HCT116 (cell line): ENCODE results near the gene OR5K4. TPM values are rescaled to one million over a fixed set of nuclear protein-coding genes. Genes with fewer than 3 reads are reported as not detected.
A peak's percentile ranks its signal among the peaks of the same experiment; 100 is the strongest.

ENCODE experiments used
- ATAC-seq: fragments of 200-7000 bp; cut with Tn5 transposase; 2 replicates; pipeline ENCODE4 v1.9.1; 2020; ENCODE audit warnings: mild to moderate bottlenecking, moderate library complexity
- BruUV-seq: library from RNA; stranded (reverse); fragments of 400-500 nt; replicated peaks from 2 replicates; lab custom pipeline; 2021; lab: Mats Ljungman, UMichigan
- CTCF ChIA-PET: fragments of 300-600 bp; sonication (Branson Sonifier 250); formaldehyde crosslinking; loops from one replicate; lab custom pipeline; 2021; ENCODE audit warnings: antibody characterized with exemption; lab: Charles Lee
- POLR2A ChIA-PET: fragments of 300-600, 350-600 bp; sonication (Branson Sonifier 250); formaldehyde crosslinking; loops from one replicate; lab custom pipeline; 2021; ENCODE audit warnings: antibody characterized with exemption; lab: Charles Lee
- RAD21 ChIA-PET, 2 experiments: fragments of 300-600 bp; sonication (Branson Sonifier 250); formaldehyde crosslinking; loops; one replicate each; lab custom pipeline; 2023; ENCODE audit warnings: low total read pairs in 2 of 2; ENCODE audit not compliant: uncharacterized antibody in 2 of 2, unreplicated experiment in 2 of 2, low non-redundant PET in 1 of 2; lab: Charles Lee
- DNase-seq: peaks from one replicate; pipeline ENCODE4 v3.0.0-alpha.2; 2010; ENCODE audit warnings: low read depth, low spot score
- H2AFZ ChIP-seq: fragments of 200-600 bp; shearing (Covaris generic), sonication (generic); 2 replicates; pipeline ENCODE4 v1.6.1; 2017; ENCODE audit warnings: low read depth, mixed run types, mixed read lengths, antibody characterized with exemption, low read length; ENCODE audit not compliant: poor library complexity, severe bottlenecking
- H3K27ac ChIP-seq: 2 replicates; pipeline ENCODE4 v1.5.1; 2012; ENCODE audit warnings: low read depth, low read length
- H3K27me3 ChIP-seq: fragments of 200-600 bp; sonication (generic); 2 replicates; pipeline ENCODE4 v1.6.1; 2016; ENCODE audit warnings: mixed run types, low read length, mixed read lengths; ENCODE audit not compliant: insufficient read depth
- H3K36me3 ChIP-seq, 2 experiments: fragments of 200-500 bp in 1 of 2; fragments of 200-600 bp in 1 of 2; sonication (Bioruptor generic) in 1 of 2; sonication (generic) in 1 of 2; 2 replicates each; pipeline versions ENCODE4 v1.5.1 to v1.6.1; 2014 to 2016; ENCODE audit warnings: low read length in 2 of 2, inconsistent platforms in 1 of 2, mixed read lengths in 1 of 2, mixed run types in 1 of 2; ENCODE audit not compliant: insufficient read depth in 2 of 2, control insufficient read depth in 1 of 2
- H3K4me1 ChIP-seq, 2 experiments: fragments of 200-600 bp in 1 of 2; sonication (generic) in 1 of 2; 2 replicates each; pipeline versions ENCODE4 v1.5.1 to v1.6.1; 2012 to 2017; ENCODE audit warnings: low read length in 2 of 2, inconsistent platforms in 1 of 2, mild to moderate bottlenecking in 1 of 2, mixed read lengths in 1 of 2, mixed run types in 1 of 2, moderate library complexity in 1 of 2; ENCODE audit not compliant: insufficient read depth in 2 of 2, control insufficient read depth in 1 of 2
- H3K4me2 ChIP-seq: fragments of 200-600 bp; sonication (generic); 2 replicates; pipeline ENCODE4 v1.6.1; 2017; ENCODE audit warnings: mixed run types, low read length, mixed read lengths
- H3K4me3 ChIP-seq, 2 experiments: fragments of 200-600 bp in 1 of 2; sonication (generic) in 1 of 2; replicated peaks in 1 of 2; 2 replicates each; pipeline ENCODE4 v1.5.1; 2011 to 2016; ENCODE audit warnings: low read length in 2 of 2, control low read depth in 1 of 2, low read depth in 1 of 2, mild to moderate bottlenecking in 1 of 2, mixed read lengths in 1 of 2, mixed run types in 1 of 2
- H3K79me2 ChIP-seq: fragments of 200-600 bp; sonication (generic); 2 replicates; pipeline ENCODE4 v1.6.1; 2017; ENCODE audit warnings: mild to moderate bottlenecking, mixed run types, low read length, moderate library complexity, mixed read lengths; ENCODE audit not compliant: insufficient read depth
- H3K9ac ChIP-seq: fragments of 200-600 bp; sonication (generic); 2 replicates; pipeline ENCODE4 v1.6.1; 2016; ENCODE audit warnings: low read length, mixed read lengths
- H3K9me2 ChIP-seq: fragments of 200-600 bp; sonication (generic), shearing (Covaris generic); 2 replicates; pipeline ENCODE4 v1.6.1; 2017; ENCODE audit warnings: mixed run types, mild to moderate bottlenecking, moderate library complexity; ENCODE audit not compliant: insufficient read depth
- H3K9me3 ChIP-seq, 2 experiments: fragments of 200-500 bp in 1 of 2; fragments of 200-600 bp in 1 of 2; sonication (Bioruptor generic) in 1 of 2; sonication (generic) in 1 of 2; 2 replicates each; pipeline ENCODE4 v1.6.1; 2014 to 2017; ENCODE audit warnings: low read length in 2 of 2, mixed read lengths in 2 of 2, inconsistent platforms in 1 of 2, low read depth in 1 of 2, mild to moderate bottlenecking in 1 of 2, mixed run types in 1 of 2, moderate library complexity in 1 of 2; ENCODE audit not compliant: control insufficient read depth in 1 of 2, insufficient read depth in 1 of 2
- H4K20me1 ChIP-seq: fragments of 200-600 bp; sonication (generic), shearing (Covaris generic); 2 replicates; pipeline ENCODE4 v1.6.1; 2017; ENCODE audit warnings: mixed run types, mild to moderate bottlenecking, moderate library complexity; ENCODE audit not compliant: insufficient read depth
- CBX3 ChIP-seq: IDR thresholded peaks from 2 replicates; pipeline ENCODE4 v1.6.1; 2012; ENCODE audit warnings: low read depth
- EGR1 ChIP-seq: IDR thresholded peaks from 2 replicates; pipeline ENCODE4 v1.6.1; 2012; ENCODE audit warnings: low read depth
- JUND ChIP-seq: IDR thresholded peaks from 2 replicates; pipeline ENCODE4 v1.6.1; 2012
- POLR2A ChIP-seq: IDR thresholded peaks from 2 replicates; pipeline ENCODE4 v1.7.0; 2011; ENCODE audit warnings: borderline replicate concordance; ENCODE audit not compliant: insufficient read depth, insufficient read length; ENCODE audit errors: extremely low read depth
- SIN3A ChIP-seq: IDR thresholded peaks from 2 replicates; pipeline ENCODE4 v1.6.1; 2012; ENCODE audit warnings: low read depth
- SP1 ChIP-seq: IDR thresholded peaks from 2 replicates; pipeline ENCODE4 v1.6.1; 2012; ENCODE audit warnings: low read depth
- TCF7L2 ChIP-seq: IDR thresholded peaks from 2 replicates; pipeline ENCODE4 v1.7.0; 2011; ENCODE audit warnings: borderline replicate concordance, inconsistent platforms; ENCODE audit not compliant: insufficient read depth, insufficient read length; ENCODE audit errors: extremely low read depth
- YY1 ChIP-seq: IDR thresholded peaks from 2 replicates; pipeline ENCODE4 v1.6.1; 2011; ENCODE audit warnings: low read length, low read depth, moderate library complexity, mild to moderate bottlenecking; ENCODE audit not compliant: insufficient replicate concordance; ENCODE audit errors: extremely low read depth
- ZNF274 ChIP-seq: fragments of 200-500 bp; sonication (Bioruptor generic); IDR thresholded peaks from 2 replicates; pipeline ENCODE4 v1.6.1; 2014; ENCODE audit warnings: mild to moderate bottlenecking, low read depth, low read length, inconsistent platforms
- intact Hi-C: fragments of 100-400 bp; cut with micrococcal nuclease; formaldehyde crosslinking; loops from 2 replicates; pipeline ENCODE4 v1.10.0; 2022
- total RNA-seq: library from RNA; stranded (reverse); gene quantifications from one replicate; pipeline ENCODE4 v1.2.1, GENCODE V29; 2021; ENCODE audit not compliant: unreplicated experiment
- TF ChIP-seq, protein P1 (sequence below): IDR thresholded peaks from 2 replicates; pipeline ENCODE4 v1.6.1; 2012; ENCODE audit warnings: low read depth
- TF ChIP-seq, protein P2 (sequence below): IDR thresholded peaks from 2 replicates; pipeline ENCODE4 v1.6.1; 2012
- TF ChIP-seq, protein P3 (sequence below): IDR thresholded peaks from 2 replicates; pipeline ENCODE4 v1.6.1; 2012
- TF ChIP-seq, protein P4 (sequence below), 3 experiments: fragments of 200-600 bp in 1 of 3; sonication (generic) in 1 of 3; IDR thresholded peaks in 2 of 3; conservative IDR thresholded peaks in 1 of 3; 2 replicates each; pipeline ENCODE4 v1.5.1; 2012 to 2017; ENCODE audit warnings: low read depth in 2 of 3, low read length in 2 of 3, antibody characterized with exemption in 1 of 3, borderline replicate concordance in 1 of 3, control low read depth in 1 of 3, mild to moderate bottlenecking in 1 of 3, mixed read lengths in 1 of 3, mixed run types in 1 of 3, moderate library complexity in 1 of 3; ENCODE audit not compliant: insufficient read depth in 1 of 3
- TF ChIP-seq, protein P5 (sequence below): IDR thresholded peaks from 2 replicates; pipeline ENCODE4 v1.6.1; 2011; ENCODE audit warnings: mild to moderate bottlenecking, low read length, moderate library complexity; ENCODE audit not compliant: insufficient replicate concordance; ENCODE audit errors: extremely low read depth

OR5K4 gene
- total RNA-seq, 1 experiment from 2014 or later = not detected

DNA sequence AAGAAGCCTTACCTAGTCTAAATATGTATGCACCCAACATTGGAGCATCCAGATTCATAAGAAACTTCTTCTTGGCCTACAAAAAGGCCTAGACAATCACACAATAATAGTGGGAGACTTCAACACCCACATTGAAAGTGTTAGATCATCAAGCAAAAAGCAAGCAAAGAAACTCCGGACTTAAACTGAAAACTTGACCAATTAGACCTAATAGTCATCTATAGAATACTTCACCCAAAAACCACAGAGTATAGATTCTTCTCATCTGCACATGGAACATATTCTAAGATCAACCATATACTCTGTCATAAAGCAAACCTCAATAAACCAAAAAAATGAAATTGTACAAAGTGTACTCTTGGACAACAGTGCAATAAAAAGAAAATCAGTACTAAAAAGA is 22.3 kb upstream of the OR5K4 start:
- intact Hi-C loops = loop anchor here (5.0 kb wide), 2 partner anchors 241 to 256 kb away; no protein-coding TSS in a partner anchor
- BruUV-seq = no TSS peak

More for the DNA sequence above, 22.3 kb upstream of the OR5K4 start:
- POLR2A ChIA-PET = no interaction called here
- 0 out of 2 replicates have a peak, but pooled peaks cover 4% of the 10 kb centered on the region for H3K27me3 ChIP-seq
- no peaks in the 10 kb centered on the region for H3K9me3 ChIP-seq
- no peaks in the 10 kb centered on the region for H3K9me2 ChIP-seq
- H3K9ac ChIP-seq = no peak overlapping the region
- RAD21 ChIA-PET = no interaction called here
- CTCF ChIA-PET = no interaction called here
- H3K79me2 ChIP-seq = no peaks in the 10 kb centered on the region
- DNase-seq = no peak
- TF ChIP-seq, protein P1, sequence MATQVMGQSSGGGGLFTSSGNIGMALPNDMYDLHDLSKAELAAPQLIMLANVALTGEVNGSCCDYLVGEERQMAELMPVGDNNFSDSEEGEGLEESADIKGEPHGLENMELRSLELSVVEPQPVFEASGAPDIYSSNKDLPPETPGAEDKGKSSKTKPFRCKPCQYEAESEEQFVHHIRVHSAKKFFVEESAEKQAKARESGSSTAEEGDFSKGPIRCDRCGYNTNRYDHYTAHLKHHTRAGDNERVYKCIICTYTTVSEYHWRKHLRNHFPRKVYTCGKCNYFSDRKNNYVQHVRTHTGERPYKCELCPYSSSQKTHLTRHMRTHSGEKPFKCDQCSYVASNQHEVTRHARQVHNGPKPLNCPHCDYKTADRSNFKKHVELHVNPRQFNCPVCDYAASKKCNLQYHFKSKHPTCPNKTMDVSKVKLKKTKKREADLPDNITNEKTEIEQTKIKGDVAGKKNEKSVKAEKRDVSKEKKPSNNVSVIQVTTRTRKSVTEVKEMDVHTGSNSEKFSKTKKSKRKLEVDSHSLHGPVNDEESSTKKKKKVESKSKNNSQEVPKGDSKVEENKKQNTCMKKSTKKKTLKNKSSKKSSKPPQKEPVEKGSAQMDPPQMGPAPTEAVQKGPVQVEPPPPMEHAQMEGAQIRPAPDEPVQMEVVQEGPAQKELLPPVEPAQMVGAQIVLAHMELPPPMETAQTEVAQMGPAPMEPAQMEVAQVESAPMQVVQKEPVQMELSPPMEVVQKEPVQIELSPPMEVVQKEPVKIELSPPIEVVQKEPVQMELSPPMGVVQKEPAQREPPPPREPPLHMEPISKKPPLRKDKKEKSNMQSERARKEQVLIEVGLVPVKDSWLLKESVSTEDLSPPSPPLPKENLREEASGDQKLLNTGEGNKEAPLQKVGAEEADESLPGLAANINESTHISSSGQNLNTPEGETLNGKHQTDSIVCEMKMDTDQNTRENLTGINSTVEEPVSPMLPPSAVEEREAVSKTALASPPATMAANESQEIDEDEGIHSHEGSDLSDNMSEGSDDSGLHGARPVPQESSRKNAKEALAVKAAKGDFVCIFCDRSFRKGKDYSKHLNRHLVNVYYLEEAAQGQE = no peak
- TF ChIP-seq, protein P2, sequence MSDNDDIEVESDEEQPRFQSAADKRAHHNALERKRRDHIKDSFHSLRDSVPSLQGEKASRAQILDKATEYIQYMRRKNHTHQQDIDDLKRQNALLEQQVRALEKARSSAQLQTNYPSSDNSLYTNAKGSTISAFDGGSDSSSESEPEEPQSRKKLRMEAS = no peak
- TF ChIP-seq SP1 = no peak
- no peak for TF ChIP-seq TCF7L2
- TF ChIP-seq POLR2A = no peak
- TF ChIP-seq, protein P3, sequence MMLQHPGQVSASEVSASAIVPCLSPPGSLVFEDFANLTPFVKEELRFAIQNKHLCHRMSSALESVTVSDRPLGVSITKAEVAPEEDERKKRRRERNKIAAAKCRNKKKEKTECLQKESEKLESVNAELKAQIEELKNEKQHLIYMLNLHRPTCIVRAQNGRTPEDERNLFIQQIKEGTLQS = no peak
- TF ChIP-seq, protein P4, sequence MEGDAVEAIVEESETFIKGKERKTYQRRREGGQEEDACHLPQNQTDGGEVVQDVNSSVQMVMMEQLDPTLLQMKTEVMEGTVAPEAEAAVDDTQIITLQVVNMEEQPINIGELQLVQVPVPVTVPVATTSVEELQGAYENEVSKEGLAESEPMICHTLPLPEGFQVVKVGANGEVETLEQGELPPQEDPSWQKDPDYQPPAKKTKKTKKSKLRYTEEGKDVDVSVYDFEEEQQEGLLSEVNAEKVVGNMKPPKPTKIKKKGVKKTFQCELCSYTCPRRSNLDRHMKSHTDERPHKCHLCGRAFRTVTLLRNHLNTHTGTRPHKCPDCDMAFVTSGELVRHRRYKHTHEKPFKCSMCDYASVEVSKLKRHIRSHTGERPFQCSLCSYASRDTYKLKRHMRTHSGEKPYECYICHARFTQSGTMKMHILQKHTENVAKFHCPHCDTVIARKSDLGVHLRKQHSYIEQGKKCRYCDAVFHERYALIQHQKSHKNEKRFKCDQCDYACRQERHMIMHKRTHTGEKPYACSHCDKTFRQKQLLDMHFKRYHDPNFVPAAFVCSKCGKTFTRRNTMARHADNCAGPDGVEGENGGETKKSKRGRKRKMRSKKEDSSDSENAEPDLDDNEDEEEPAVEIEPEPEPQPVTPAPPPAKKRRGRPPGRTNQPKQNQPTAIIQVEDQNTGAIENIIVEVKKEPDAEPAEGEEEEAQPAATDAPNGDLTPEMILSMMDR (IDR thresholded peaks at IDR 0.05 in 2 of 3, conservative IDR thresholded peaks at IDR 0.05 in 1 of 3; ENCODE audit: borderline replicate concordance in 1 of 3, insufficient read depth in 1 of 3, low read depth in 2 of 3, low read length in 2 of 3) = no peak
- no peak for TF ChIP-seq ZNF274
- TF ChIP-seq SIN3A = no peak
- no peak for TF ChIP-seq JUND
- TF ChIP-seq, protein P5, sequence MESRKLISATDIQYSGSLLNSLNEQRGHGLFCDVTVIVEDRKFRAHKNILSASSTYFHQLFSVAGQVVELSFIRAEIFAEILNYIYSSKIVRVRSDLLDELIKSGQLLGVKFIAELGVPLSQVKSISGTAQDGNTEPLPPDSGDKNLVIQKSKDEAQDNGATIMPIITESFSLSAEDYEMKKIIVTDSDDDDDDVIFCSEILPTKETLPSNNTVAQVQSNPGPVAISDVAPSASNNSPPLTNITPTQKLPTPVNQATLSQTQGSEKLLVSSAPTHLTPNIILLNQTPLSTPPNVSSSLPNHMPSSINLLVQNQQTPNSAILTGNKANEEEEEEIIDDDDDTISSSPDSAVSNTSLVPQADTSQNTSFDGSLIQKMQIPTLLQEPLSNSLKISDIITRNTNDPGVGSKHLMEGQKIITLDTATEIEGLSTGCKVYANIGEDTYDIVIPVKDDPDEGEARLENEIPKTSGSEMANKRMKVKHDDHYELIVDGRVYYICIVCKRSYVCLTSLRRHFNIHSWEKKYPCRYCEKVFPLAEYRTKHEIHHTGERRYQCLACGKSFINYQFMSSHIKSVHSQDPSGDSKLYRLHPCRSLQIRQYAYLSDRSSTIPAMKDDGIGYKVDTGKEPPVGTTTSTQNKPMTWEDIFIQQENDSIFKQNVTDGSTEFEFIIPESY = no peak
- TF ChIP-seq YY1 = no peak
- TF ChIP-seq CBX3 = no peak
- no peak for TF ChIP-seq EGR1
- TF ChIP-seq, all 23 proteins: peak for 0
- peaks cover 0 to 17% of the 10 kb centered on the region in 2 experiments; a peak in 2 of 4 replicates for H3K4me1 ChIP-seq
- H3K27ac ChIP-seq = no peak overlapping the region
- no peak overlapping the region for H3K4me2 ChIP-seq
- ATAC-seq = no peak
- H3K36me3 ChIP-seq = no peaks in the 10 kb centered on the region
- H3K4me3 ChIP-seq = no peak overlapping the region
- no peaks in the 10 kb centered on the region for H4K20me1 ChIP-seq
- H2AFZ ChIP-seq = peak overlapping the region; percentile 40
